Left hindlimb (tissue), 1 donor: ENCODE measurements around the gene GRIPAP1.
"Not testable (repeated sequence)": the region's sequence is repeated elsewhere in the genome, so short reads cannot be mapped to it uniquely, and the experiment has no call there.

ENCODE experiments used
- DNase-seq: peaks from one replicate; pipeline ENCODE4 v3.0.0-alpha.2; 2018

The GRIPAP1 gene

GRCh38 chrX:48992341-48992740 is 9.7 kb downstream of the GRIPAP1 start:
- DNase-seq: no peak

- DNase-seq: no peak
Measured at GRCh38 chrX:48989483-48989882, 12.6 kb downstream of the GRIPAP1 start.

DNA sequence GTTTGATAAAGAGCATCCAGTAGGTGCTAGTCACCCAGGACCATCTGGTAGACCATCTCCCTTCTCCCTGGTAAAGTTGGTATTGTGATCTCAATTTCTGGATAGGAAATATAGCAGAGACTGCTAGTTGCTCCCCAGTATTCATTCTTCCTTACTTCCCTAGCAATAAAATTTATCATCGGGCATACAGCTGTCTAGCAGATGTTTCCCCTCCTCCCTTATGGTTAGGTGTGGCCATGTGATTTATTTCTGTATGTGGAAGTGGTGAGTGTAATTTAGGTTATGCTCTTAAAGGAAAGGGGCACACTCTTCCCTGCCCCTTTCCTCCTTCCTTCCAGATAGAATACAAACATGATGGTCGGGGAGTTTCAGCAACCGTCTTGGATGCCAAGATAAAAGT is 18.2 kb downstream of the GRIPAP1 start:
- DNase-seq: no peak

GRCh38 chrX:48983081-48983480 is 19.0 kb downstream of the GRIPAP1 start:
- no peak for DNase-seq

- no peak for DNase-seq
Measured at GRCh38 chrX:48981178-48981577, 20.9 kb downstream of the GRIPAP1 start.

GRCh38 chrX:48980341-48980740 is 21.7 kb downstream of the GRIPAP1 start:
- not testable (repeated sequence) for DNase-seq

- no peak for DNase-seq
Measured at GRCh38 chrX:48978226-48978625, 23.8 kb downstream of the GRIPAP1 start.

DNA sequence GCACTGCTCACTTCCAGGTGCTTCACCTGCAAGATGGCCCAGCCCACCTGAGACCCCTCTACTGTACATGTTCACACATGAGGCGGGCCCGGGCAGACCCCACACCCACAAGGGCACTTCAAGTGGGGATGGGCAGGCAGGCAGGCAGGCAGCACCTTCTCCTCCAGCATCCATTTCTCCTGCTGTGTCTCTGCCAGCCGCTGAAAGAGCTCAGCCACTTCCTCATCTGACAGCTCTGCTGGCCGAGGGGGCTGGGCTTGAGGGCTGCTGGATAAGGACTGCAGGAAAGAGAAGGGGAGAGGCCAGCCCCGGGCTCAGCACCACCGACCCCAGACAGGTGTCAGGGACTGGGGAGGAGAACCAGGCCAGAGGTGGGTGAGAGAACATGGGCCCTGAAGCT is 26.0 kb downstream of the GRIPAP1 start:
- no peak for DNase-seq

DNA sequence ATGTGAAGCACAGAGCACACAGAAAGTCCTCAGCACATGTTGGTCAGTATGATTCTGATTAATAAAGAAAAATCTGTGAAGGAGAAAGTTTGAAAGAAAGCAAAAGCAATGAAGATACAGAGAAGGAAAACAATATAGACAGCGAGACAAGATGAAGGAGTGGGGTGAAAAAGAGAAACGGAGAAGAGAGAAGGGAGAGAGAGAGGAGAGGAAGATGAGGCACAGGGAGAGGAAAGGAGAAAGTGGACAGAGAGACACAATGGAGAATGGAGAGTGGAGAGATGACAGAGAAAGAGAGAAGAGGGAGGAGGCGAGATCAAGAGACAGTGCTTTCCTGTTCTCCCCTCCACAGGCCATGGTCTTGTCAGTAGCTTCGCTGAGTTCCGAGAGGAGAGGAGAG is 26.5 kb downstream of the GRIPAP1 start:
- no peak for DNase-seq

- no peak for DNase-seq
Measured at GRCh38 chrX:48975041-48975440, 27.0 kb downstream of the GRIPAP1 start.

GRCh38 chrX:48974574-48974973 is 27.5 kb downstream of the GRIPAP1 start:
- DNase-seq: no peak

- DNase-seq: no peak
Measured at GRCh38 chrX:48974033-48974432, 28.0 kb downstream of the GRIPAP1 start.

- no peak for DNase-seq
Measured at GRCh38 chrX:48972220-48973164, 29.6 kb downstream of the GRIPAP1 start.

GRCh38 chrX:48971249-48972219 is 30.5 kb downstream of the GRIPAP1 start, which contains the start of gene KCND1:
KCND1 (minus strand) TSS chrX:48971844; CDS start chrX:48970271, 1,573 bp downstream.
- peak; percentile 56 for DNase-seq

DNA sequence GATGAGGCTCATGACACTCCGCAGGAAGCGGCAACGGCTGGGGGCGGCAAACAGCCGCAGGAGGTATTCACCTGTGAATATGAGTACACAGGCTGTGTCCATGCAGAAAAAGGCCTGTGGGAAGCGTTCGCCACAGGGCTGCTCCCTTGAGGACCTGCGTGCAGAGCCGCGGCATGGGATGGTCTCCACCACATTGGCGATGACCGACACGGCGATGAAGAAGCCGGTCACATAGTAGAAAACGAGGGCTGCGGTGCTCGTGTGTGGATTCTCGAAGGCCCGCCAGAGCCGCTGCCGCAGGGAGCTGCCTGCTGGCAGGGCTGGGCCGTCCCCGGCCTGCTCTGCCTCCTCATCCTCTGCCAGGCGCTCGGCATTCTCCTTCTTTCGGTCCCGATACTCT is 32.6 kb downstream of the GRIPAP1 start:
- no peak for DNase-seq

- DNase-seq: no peak
Measured at GRCh38 chrX:48968377-48968776, 33.7 kb downstream of the GRIPAP1 start.

DNA sequence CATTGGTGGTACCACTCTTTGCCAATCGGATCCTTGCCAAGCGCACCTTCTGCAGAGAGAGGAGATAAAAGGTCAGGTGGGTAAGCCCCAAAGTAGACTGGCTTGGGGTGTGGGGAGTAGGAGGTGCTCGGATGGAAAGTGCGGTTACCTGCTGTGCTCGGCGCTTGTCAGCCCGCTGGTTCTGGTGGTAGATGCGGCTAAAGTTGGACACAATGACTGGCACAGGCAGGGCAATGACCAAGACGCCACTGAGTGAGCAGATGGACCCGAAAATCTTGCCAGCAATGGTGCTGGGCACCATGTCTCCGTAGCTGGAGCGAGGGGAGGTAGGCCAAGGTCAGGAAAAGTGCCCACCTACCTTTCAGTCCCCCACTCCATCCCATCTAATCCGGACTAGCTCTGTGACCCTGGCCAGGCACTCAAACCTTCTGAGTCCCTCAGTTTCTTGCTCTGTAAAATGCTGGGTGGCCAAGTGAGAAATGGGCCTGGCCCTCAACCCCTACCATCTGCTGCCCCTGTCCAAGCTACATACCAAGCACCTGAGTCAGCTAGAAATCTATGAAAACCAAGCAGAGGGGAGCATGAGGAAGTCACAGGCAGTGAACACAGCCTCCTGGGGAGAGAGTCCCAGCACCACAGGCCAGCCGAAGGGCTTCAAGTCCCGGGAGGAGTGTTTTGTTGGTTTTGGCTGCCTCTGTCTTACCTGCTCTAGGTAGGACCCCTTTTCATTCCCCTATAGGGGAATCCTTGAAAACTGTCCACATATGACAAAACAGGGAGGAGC is 35.1 kb downstream of the GRIPAP1 start:
- DNase-seq: no peak

- no peak for DNase-seq
Measured at GRCh38 chrX:48965959-48966358, 36.1 kb downstream of the GRIPAP1 start.

GRCh38 chrX:48961585-48962091 is 40.4 kb downstream of the GRIPAP1 start:
- no peak for DNase-seq

DNA sequence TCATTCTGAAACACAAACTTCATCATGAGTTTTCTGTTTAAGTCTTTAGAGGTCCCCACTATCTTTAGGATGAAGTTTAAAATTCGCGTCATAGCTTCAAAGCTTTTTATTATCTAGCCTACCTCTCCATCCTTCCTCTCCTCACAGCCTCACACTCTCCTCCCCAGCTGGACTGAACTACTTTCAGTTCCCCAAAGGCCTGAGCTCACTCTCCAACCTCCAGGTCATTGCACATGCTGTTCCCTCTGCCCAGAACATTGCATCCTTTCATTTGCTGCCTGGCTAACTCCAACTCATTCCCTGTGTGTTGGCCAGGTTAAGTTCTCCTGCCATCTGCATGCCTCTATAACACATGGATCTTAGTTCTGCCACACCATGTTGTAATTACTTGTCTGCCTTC is 41.8 kb downstream of the GRIPAP1 start:
- no peak for DNase-seq

GRCh38 chrX:48958635-48959094 is 43.4 kb downstream of the GRIPAP1 start:
- DNase-seq: no peak
